Lung (tissue), 12 donors: ENCODE measurements around the gene LHFPL3. TPM values are rescaled to one million over a fixed set of nuclear protein-coding genes. Genes with fewer than 3 reads are reported as not detected.

Experiments
- ATAC-seq: fragments of 200-7000 bp; cut with Tn5 transposase; one replicate; pipeline ENCODE4 v1.9.1; 2020; ENCODE audit warnings: moderate number of reproducible peaks; ENCODE audit not compliant: insufficient read depth, low FRiP score
- DNase-seq, 3 donors: peaks; one replicate each; pipeline ENCODE4 v3.0.0-alpha.2; 2013 to 2017
- H3K27ac ChIP-seq, 2 donors: one replicate each; pipeline ENCODE4 v1.5.1; 2013; ENCODE audit warnings: mild to moderate bottlenecking in 2 of 2, moderate library complexity in 2 of 2, control low read depth in 1 of 2, inconsistent platforms in 1 of 2, low read depth in 1 of 2, low read length in 1 of 2
- H3K27me3 ChIP-seq, 3 donors: one replicate each; pipeline ENCODE4 v1.5.1; 2013; ENCODE audit warnings: low read length in 2 of 3; ENCODE audit not compliant: control insufficient read depth in 3 of 3, insufficient read depth in 3 of 3
- H3K36me3 ChIP-seq, 4 donors: one replicate each; pipeline ENCODE4 v1.5.1; 2013; ENCODE audit warnings: low read length in 4 of 4, mild to moderate bottlenecking in 1 of 4, moderate library complexity in 1 of 4; ENCODE audit not compliant: control insufficient read depth in 4 of 4, insufficient read depth in 4 of 4
- H3K4me1 ChIP-seq, 5 donors: one replicate each; pipeline ENCODE4 v1.5.1; 2013; ENCODE audit warnings: low read length in 5 of 5, mild to moderate bottlenecking in 2 of 5, moderate library complexity in 1 of 5; ENCODE audit not compliant: control insufficient read depth in 5 of 5, insufficient read depth in 5 of 5
- H3K4me3 ChIP-seq: one replicate; pipeline ENCODE4 v1.5.1; 2013; ENCODE audit warnings: mild to moderate bottlenecking, control low read depth, moderate library complexity
- H3K9ac ChIP-seq, 2 donors: one replicate each; pipeline ENCODE4 v1.5.1; 2013; ENCODE audit warnings: low read length in 2 of 2, control low read depth in 1 of 2; ENCODE audit not compliant: insufficient read depth in 1 of 2
- H3K9me3 ChIP-seq, 4 donors: one replicate each; pipeline ENCODE4 v1.5.1; 2013; ENCODE audit warnings: low read length in 3 of 4, mild to moderate bottlenecking in 1 of 4, moderate library complexity in 1 of 4; ENCODE audit not compliant: control insufficient read depth in 4 of 4, insufficient read depth in 3 of 4
- WGBS, 2 donors: extraction: QIAGEN DNeasy Blood & Tissue Kit; methylation state at CpG; one replicate each; pipeline ENCODE4 v1.1.7; 2013; 5-methylcytosine and 5-hydroxymethylcytosine counted together
- polyA plus RNA-seq, 2 donors: library from polyadenylated mRNA; stranded (reverse); fragments of 200-250 nt; gene quantifications; one replicate each; pipeline ENCODE4 v1.2.1, GENCODE V29; 2013
- total RNA-seq, 2 donors: library from RNA; depleted of rRNA in 1 of 2; stranded (reverse); fragments of >200 nt in 1 of 2; gene quantifications; one replicate each; pipeline ENCODE4 v1.2.1, GENCODE V29; 2014 to 2021
- TF ChIP-seq, protein P1 (sequence below): IDR thresholded peaks from 2 replicates; pipeline ENCODE4 v1.5.1; 2012; ENCODE audit warnings: mild to moderate bottlenecking; ENCODE audit errors: control extremely low read depth, extremely low read depth
- donor health status: control.
- donor health status: control.
- donor health status: Bipolar disorder and iron deficiency.
- donor health status: healthy.
- donor health status: DM: yes; HTN: yes; CAD: no.

LHFPL3 gene
- total and polyA plus RNA-seq, 4 donors = not detected

- no peak for ATAC-seq
These were observed 314.2 kb downstream of the LHFPL3 start for GRCh38 chr7:104642560-104642959.

DNA sequence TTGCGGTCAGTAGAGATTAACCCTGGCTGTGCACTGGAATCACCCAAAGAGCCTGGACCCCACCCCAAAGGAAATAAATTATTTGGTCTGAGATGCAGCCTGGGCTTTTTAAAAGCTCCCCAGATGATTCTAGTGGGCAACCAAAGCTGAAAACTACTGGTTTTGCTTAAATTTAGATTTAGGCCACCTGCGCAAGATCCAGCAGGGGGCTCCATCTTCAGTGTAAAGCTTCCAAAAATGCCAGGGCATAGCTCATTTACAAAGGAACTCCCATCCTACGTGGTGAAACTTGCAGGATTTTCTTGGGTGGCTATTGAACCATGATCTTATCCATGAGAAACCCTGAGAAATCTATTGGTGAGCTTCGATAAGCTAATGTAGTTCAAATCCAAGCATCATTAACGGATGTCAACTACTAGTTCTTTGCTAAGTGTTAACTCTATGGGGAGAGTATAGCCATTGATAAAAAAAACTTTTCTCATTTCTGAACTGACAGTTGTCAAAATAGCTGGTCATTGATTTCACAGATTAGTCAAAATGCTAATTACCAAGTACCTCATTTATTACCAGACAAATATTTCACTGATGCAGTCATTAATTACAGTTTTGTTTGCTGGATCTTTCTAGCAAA is 315.3 kb downstream of the LHFPL3 start:
- peak in 1 of 3 donors; percentile 16 for DNase-seq
- 56 to 59% methylated on average over 5 of the region's 5 CpGs for WGBS, 2 donors
- Histone ChIP-seq H3K4me1 (no peaks in the 10 kb centered on the region), H3K9me3 (no peaks in the 10 kb centered on the region), H3K4me3 (no peak overlapping the region), H3K27ac (no peak overlapping the region), H3K27me3 (no peaks in the 10 kb centered on the region), H3K9ac (no peak overlapping the region), H3K36me3 (no peaks in the 10 kb centered on the region)
- TF ChIP-seq, protein P1, sequence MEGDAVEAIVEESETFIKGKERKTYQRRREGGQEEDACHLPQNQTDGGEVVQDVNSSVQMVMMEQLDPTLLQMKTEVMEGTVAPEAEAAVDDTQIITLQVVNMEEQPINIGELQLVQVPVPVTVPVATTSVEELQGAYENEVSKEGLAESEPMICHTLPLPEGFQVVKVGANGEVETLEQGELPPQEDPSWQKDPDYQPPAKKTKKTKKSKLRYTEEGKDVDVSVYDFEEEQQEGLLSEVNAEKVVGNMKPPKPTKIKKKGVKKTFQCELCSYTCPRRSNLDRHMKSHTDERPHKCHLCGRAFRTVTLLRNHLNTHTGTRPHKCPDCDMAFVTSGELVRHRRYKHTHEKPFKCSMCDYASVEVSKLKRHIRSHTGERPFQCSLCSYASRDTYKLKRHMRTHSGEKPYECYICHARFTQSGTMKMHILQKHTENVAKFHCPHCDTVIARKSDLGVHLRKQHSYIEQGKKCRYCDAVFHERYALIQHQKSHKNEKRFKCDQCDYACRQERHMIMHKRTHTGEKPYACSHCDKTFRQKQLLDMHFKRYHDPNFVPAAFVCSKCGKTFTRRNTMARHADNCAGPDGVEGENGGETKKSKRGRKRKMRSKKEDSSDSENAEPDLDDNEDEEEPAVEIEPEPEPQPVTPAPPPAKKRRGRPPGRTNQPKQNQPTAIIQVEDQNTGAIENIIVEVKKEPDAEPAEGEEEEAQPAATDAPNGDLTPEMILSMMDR = no peak
- no peak for ATAC-seq

More at GRCh38 chr7:104642560-104642959, 314.2 kb downstream of the LHFPL3 start:
- Histone ChIP-seq H3K27ac (no peak overlapping the region), H3K9ac (no peak overlapping the region), H3K4me1 (no peaks in the 10 kb centered on the region), H3K27me3 (no peaks in the 10 kb centered on the region), H3K4me3 (no peak overlapping the region), H3K36me3 (no peaks in the 10 kb centered on the region), H3K9me3 (no peaks in the 10 kb centered on the region)
- 49 to 71% methylated on average over 2 of the region's 2 CpGs for WGBS, 2 donors
- TF ChIP-seq, protein P1 = no peak
- no peak for DNase-seq

DNA sequence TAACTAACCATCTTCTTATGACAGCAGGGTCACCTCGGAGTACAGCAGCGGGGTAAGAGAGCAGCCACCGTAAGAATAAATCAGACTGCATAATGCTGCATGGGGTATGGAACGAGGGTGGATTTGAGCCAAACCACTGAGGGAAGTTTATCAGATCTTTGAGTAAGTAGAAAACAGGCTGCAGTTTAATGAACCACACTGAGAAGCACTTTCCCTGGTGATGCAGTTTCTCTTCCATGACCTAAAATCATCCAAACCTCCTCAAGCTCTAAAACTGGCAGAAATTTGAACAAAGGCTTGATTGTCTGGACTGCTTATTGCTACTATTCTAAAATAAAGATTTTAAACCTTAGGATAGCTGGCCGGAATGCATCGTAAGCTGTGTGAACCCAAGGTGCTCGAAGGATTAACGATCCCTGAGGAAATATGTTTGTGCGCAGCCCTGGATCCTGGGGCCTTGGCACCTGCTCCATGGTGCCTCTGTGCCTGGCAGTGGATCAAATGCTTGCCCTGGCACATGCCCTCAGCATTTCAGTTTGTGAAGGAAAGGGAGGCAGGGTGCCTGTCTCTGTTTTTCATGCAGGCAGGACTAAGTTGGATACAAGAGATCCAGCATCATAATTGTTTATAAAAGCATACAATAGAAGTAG is 322.7 kb downstream of the LHFPL3 start:
- TF ChIP-seq, protein P1 = no peak
- DNase-seq (peak in 1 of 3 donors; percentile 0), ATAC-seq (no peak)
- Histone ChIP-seq H3K4me3 (no peak overlapping the region), H3K36me3 (no peaks in the 10 kb centered on the region), H3K27me3 (no peaks in the 10 kb centered on the region), H3K4me1 (no peaks in the 10 kb centered on the region), H3K9ac (no peak overlapping the region), H3K9me3 (no peaks in the 10 kb centered on the region), H3K27ac (no peak overlapping the region)
- WGBS, 2 donors = 56 to 68% methylated on average over 9 of the region's 9 CpGs

DNA sequence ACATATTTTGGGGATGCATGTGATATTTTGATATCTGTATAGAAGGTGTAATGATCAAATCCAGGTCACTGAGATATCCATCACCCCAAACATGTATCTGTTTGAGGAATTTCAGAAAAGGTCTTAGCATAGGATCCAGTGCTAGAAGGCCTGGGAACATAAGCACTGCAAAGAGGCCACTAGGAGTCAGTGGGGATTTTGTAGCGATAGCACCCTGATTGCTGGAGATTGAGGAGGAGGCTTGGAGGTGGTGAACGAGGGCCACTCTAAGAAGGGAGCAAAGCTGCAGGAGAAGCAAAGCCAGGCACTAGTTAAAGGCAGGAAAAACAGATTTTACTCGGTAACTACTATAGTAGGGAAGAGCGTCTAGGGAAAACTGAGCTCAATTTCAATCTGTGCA is 324.0 kb downstream of the LHFPL3 start:
- H3K4me3 ChIP-seq = no peak overlapping the region
- no peaks in the 10 kb centered on the region for H3K27me3 ChIP-seq
- no peak for DNase-seq
- H3K27ac ChIP-seq = no peak overlapping the region
- no peaks in the 10 kb centered on the region for H3K9me3 ChIP-seq
- TF ChIP-seq, protein P1 = no peak
- H3K9ac ChIP-seq = no peak overlapping the region
- no peaks in the 10 kb centered on the region for H3K4me1 ChIP-seq
- H3K36me3 ChIP-seq = no peaks in the 10 kb centered on the region
- 68 to 86% methylated on average over 4 of the region's 4 CpGs for WGBS, 2 donors
- no peak for ATAC-seq
